Ishikawa (cell line): ENCODE results near the gene MYDGF.

Experiments used
- EP300 ChIP-seq: IDR thresholded peaks from 2 replicates; pipeline ENCODE4 v1.6.1; 2012; ENCODE audit warnings: borderline replicate concordance
- REST ChIP-seq: IDR thresholded peaks from 2 replicates; pipeline ENCODE4 v1.6.1; 2012; ENCODE audit warnings: low read depth, mild to moderate bottlenecking
- TAF1 ChIP-seq: IDR thresholded peaks from 2 replicates; pipeline ENCODE4 v1.6.1; 2012; ENCODE audit warnings: low read depth, mild to moderate bottlenecking
- TF ChIP-seq, protein P1 (sequence below): IDR thresholded peaks from 2 replicates; pipeline ENCODE4 v1.6.1; 2012
- TF ChIP-seq, protein P2 (sequence below): IDR thresholded peaks from 2 replicates; pipeline ENCODE4 v1.6.1; 2012

DNA sequence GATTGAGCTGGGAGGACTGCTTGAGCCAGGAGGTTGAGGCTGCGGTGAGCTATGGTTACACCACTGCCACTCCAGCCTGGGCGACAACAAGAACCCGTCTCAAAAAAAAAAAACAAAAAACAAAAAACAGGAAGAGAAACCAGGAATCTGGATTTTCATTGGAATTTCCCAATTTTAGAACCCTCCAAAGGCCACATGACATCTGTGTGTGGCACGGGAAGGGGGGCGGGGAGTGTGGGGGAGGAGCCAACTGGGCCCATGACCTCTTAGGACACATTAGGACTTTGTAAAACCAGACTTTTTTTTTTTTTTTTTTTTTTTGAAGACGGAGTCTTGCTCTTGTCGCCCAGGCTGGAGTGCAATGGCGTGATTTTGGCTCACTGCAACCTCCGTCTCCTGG is 21.2 kb upstream of the MYDGF start:
- no peak for TF ChIP-seq TAF1
- TF ChIP-seq, protein P1, sequence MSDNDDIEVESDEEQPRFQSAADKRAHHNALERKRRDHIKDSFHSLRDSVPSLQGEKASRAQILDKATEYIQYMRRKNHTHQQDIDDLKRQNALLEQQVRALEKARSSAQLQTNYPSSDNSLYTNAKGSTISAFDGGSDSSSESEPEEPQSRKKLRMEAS = no peak
- TF ChIP-seq, protein P2, sequence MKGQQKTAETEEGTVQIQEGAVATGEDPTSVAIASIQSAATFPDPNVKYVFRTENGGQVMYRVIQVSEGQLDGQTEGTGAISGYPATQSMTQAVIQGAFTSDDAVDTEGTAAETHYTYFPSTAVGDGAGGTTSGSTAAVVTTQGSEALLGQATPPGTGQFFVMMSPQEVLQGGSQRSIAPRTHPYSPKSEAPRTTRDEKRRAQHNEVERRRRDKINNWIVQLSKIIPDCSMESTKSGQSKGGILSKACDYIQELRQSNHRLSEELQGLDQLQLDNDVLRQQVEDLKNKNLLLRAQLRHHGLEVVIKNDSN = no peak
- TF ChIP-seq REST = no peak
- no peak for TF ChIP-seq EP300
